Activated CD8-positive, alpha-beta memory T cell treated with anti-CD3 and anti-CD28 coated beads, Interleukin-2, amount 10 ng/mL, durations not matched to agents 7 days and 5 days (primary cell): Measurements from ENCODE around the gene ARHGEF16. TPM values are rescaled to one million over a fixed set of nuclear protein-coding genes. Genes with fewer than 3 reads are reported as not detected.
A peak's percentile ranks its signal among the peaks of the same experiment; 100 is the strongest.

Experiments
- ATAC-seq: fragments of 150-1000 bp; cut with Tn5 transposase; one replicate; pipeline ENCODE4 v1.10.0; 2021; ENCODE audit warnings: moderate library complexity
- CTCF ChIA-PET: fragments of 350-600 bp; sonication (Branson Sonifier 250); formaldehyde crosslinking; loops from one replicate; lab custom pipeline; 2021; ENCODE audit warnings: antibody characterized with exemption; lab: Charles Lee
- DNase-seq: peaks from one replicate; pipeline ENCODE4 v3.0.0-alpha.2; 2020
- H3K27ac Mint-ChIP-seq: one replicate; pipeline ENCODE4 v1.8.0; 2021; ENCODE audit warnings: mild to moderate bottlenecking, mixed read lengths
- H3K27me3 Mint-ChIP-seq: one replicate; pipeline ENCODE4 v1.8.0; 2021; ENCODE audit warnings: mixed read lengths
- H3K36me3 Mint-ChIP-seq: one replicate; pipeline ENCODE4 v1.8.0; 2021; ENCODE audit warnings: mild to moderate bottlenecking, mixed read lengths
- H3K4me1 Mint-ChIP-seq: one replicate; pipeline ENCODE4 v1.8.0; 2021; ENCODE audit warnings: mixed read lengths
- H3K4me3 Mint-ChIP-seq: one replicate; pipeline ENCODE4 v1.8.0; 2021; ENCODE audit warnings: mild to moderate bottlenecking, moderate library complexity, mixed read lengths
- H3K9me3 Mint-ChIP-seq: one replicate; pipeline ENCODE4 v1.8.0; 2022; ENCODE audit warnings: low read depth, mixed read lengths
- total RNA-seq, 2 experiments: library from RNA; stranded (reverse); gene quantifications; one replicate each; pipeline ENCODE4 v1.2.3, GENCODE V29; 2021

Gene ARHGEF16
- total RNA-seq, 2 experiments from 2014 or later, result not detected

GRCh38 chr1:3483380-3483779 lies 28.9 kb downstream of the ARHGEF16 start:
- Mint-ChIP-seq H3K36me3 (no peaks in the 10 kb centered on the region), H3K9me3 (no peaks in the 10 kb centered on the region), H3K4me1 (no peaks in the 10 kb centered on the region), H3K4me3 (no peak overlapping the region), H3K27me3 (no peaks in the 10 kb centered on the region), H3K27ac (no peak overlapping the region)
- CTCF ChIA-PET, result interaction anchor here (1.3 to 3.6 kb wide), 2 partner anchors 28 to 30 kb away, joined by 3 to 19 read pairs; no protein-coding TSS in a partner anchor
- ATAC-seq, result no peak
- no peak for DNase-seq

- DNase-seq (peak; percentile 52), ATAC-seq (peak; percentile 41)
- Mint-ChIP-seq H3K27ac (no peak overlapping the region), H3K27me3 (no peaks in the 10 kb centered on the region), H3K36me3 (no peaks in the 10 kb centered on the region), H3K4me3 (no peak overlapping the region), H3K4me1 (no peaks in the 10 kb centered on the region), H3K9me3 (peaks cover 4% of the 10 kb centered on the region)
- CTCF ChIA-PET, result interaction anchor here (1.3 to 3.1 kb wide), 3 partner anchors 29 to 135 kb away, joined by 3 to 19 read pairs (median 9); no protein-coding TSS in a partner anchor
Measured at GRCh38 chr1:3483801-3484444, 29.5 kb downstream of the ARHGEF16 start.

GRCh38 chr1:3485016-3485415 lies 30.6 kb downstream of the ARHGEF16 start:
- no peak overlapping the region for H3K27ac Mint-ChIP-seq
- DNase-seq (no peak), ATAC-seq (no peak)
- no peaks in the 10 kb centered on the region for H3K4me1 Mint-ChIP-seq
- H3K27me3 Mint-ChIP-seq, result no peaks in the 10 kb centered on the region
- no peak overlapping the region for H3K4me3 Mint-ChIP-seq
- H3K9me3 Mint-ChIP-seq, result peaks cover 6% of the 10 kb centered on the region
- CTCF ChIA-PET, result interaction anchor here (1.1 to 3.1 kb wide), 3 partner anchors 32 to 134 kb away, joined by 3 to 19 read pairs (median 9); no protein-coding TSS in a partner anchor
- H3K36me3 Mint-ChIP-seq, result no peaks in the 10 kb centered on the region

GRCh38 chr1:3488432-3488831 lies 34.0 kb downstream of the ARHGEF16 start:
- Mint-ChIP-seq H3K9me3 (peaks cover 6% of the 10 kb centered on the region), H3K27me3 (no peaks in the 10 kb centered on the region), H3K36me3 (no peaks in the 10 kb centered on the region), H3K4me1 (peaks cover 2% of the 10 kb centered on the region), H3K4me3 (no peak overlapping the region), H3K27ac (no peak overlapping the region)
- ATAC-seq (no peak), DNase-seq (no peak)
- CTCF ChIA-PET, result interaction anchor here (4.7 kb wide), 1 partner anchor 132 kb away, joined by 53 read pairs; no protein-coding TSS in a partner anchor

DNA sequence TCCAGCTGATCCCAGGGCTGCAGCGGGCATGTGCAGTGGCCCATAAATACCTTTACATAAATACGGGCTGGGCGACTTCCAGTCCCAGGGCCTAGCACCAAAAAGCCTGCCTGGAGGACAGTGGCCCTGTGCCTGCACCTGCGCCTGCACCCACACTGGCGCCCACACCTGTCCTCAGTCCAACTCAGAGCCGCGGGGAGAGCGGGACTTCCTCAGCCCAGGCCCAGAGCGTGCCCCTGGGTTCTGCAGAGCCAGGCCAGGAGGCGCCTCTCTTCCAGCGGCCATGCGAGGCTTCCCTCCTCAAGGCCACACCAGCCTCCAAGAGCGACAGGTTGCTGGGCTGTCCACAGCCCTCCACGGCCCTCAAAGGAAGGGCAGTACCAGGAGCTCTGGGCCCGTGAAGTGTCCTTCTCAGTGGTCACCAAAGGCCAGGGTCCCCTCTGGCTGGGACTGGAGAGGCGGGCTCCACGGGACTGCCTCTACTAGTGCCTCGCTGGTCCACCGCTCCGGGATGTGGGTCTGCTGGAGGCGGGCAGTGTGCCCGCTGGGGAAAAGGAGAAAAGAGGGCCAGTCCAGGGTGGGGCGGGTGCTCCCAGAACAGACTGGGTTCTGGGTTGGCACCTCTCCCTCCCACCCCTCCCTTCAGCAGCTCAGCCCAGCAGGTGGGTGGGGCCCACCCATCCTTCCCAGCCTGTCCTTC lies 35.7 kb downstream of the ARHGEF16 start:
- Mint-ChIP-seq H3K27me3 (no peaks in the 10 kb centered on the region), H3K36me3 (no peaks in the 10 kb centered on the region), H3K4me1 (peaks cover 2% of the 10 kb centered on the region), H3K9me3 (peaks cover 6% of the 10 kb centered on the region), H3K4me3 (no peak overlapping the region), H3K27ac (no peak overlapping the region)
- CTCF ChIA-PET, result interaction anchor here (0.7 to 4.7 kb wide), 10 partner anchors 9 to 165 kb away, joined by 3 to 53 read pairs (median 4); partner anchors contain the start of gene TPRG1L
- ATAC-seq, result no peak
- DNase-seq, result no peak

DNA sequence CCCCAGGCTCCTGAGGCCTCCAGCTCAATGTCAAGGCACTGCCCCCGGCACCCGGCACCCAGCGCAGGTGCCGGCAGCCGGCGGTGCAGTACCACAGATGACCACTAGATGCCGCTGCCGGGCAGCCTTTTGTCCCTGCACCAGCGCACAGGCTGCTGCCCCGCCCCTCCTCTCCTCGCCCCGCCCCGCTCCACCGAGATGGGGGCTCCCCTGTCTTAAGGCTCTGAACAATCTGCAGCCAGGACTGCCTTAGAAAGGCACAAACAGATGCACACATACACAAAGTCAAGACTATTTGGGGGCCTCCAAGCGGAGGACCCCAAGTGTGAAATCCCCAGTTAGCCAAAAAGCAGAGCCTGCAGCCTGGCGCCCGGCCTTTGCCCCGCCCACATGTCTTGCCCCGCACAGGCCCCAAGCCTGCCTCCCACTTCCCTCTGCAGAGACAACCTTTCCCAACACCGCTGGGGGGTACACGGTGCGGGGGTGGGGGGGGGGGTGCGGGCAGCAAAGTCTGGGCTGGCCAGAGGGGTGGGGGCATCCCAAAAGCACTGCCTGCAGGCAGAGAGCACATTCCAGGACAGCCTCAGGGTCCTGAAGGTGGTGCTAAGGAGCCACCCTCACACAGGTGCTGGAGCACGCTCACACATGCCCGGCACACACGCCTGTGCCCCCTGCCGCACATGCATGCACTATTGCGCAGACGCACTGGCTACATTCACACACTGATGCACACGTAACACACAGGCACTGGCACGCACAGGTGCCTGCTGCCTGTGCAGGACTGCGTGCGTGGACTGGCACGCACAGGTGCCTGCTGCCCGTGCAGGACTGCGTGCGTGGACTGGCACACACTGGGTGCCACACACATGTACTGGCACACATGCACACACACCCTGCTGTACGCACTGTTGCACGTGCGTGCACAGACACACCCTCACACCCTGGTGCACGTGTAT lies 37.1 kb downstream of the ARHGEF16 start:
- no peak overlapping the region for H3K4me3 Mint-ChIP-seq

GRCh38 chr1:3492545-3493246 lies 38.2 kb downstream of the ARHGEF16 start:
- no peak for DNase-seq
- peaks cover 6% of the 10 kb centered on the region for H3K9me3 Mint-ChIP-seq
- no peaks in the 10 kb centered on the region for H3K36me3 Mint-ChIP-seq
- H3K27ac Mint-ChIP-seq, result no peak overlapping the region
- H3K4me3 Mint-ChIP-seq, result no peak overlapping the region
- H3K4me1 Mint-ChIP-seq, result peaks cover 2% of the 10 kb centered on the region
- no peak for ATAC-seq
- CTCF ChIA-PET, result interaction anchor here (1.1 to 2.0 kb wide), 5 partner anchors 39 to 129 kb away, joined by 3 to 6 read pairs (median 3); no protein-coding TSS in a partner anchor
- H3K27me3 Mint-ChIP-seq, result no peaks in the 10 kb centered on the region

More for the DNA sequence above, 37.1 kb downstream of the ARHGEF16 start:
- Mint-ChIP-seq H3K27me3 (no peaks in the 10 kb centered on the region), H3K4me1 (peaks cover 2% of the 10 kb centered on the region), H3K27ac (no peak overlapping the region), H3K36me3 (no peaks in the 10 kb centered on the region), H3K9me3 (peaks cover 6% of the 10 kb centered on the region)
- DNase-seq (peak; percentile 82), ATAC-seq (peak; percentile 87)
- CTCF ChIA-PET, result interaction anchor here (0.6 to 4.7 kb wide), 18 partner anchors 11 to 164 kb away, joined by 3 to 53 read pairs (median 5); partner anchors contain the start of gene TPRG1L

- Mint-ChIP-seq H3K9me3 (no peaks in the 10 kb centered on the region), H3K27ac (no peak overlapping the region), H3K36me3 (no peaks in the 10 kb centered on the region), H3K4me1 (peaks cover 2% of the 10 kb centered on the region), H3K27me3 (no peaks in the 10 kb centered on the region), H3K4me3 (no peak overlapping the region)
- CTCF ChIA-PET, result no interaction called here
- ATAC-seq (no peak), DNase-seq (no peak)
Measured at GRCh38 chr1:3494321-3495308, 40.1 kb downstream of the ARHGEF16 start.

GRCh38 chr1:3495776-3496745 lies 41.6 kb downstream of the ARHGEF16 start:
- Mint-ChIP-seq H3K9me3 (no peaks in the 10 kb centered on the region), H3K4me1 (peaks cover 2% of the 10 kb centered on the region), H3K36me3 (no peaks in the 10 kb centered on the region), H3K27ac (no peak overlapping the region), H3K27me3 (no peaks in the 10 kb centered on the region), H3K4me3 (no peak overlapping the region)
- DNase-seq (no peak), ATAC-seq (no peak)
- CTCF ChIA-PET, result no interaction called here

DNA sequence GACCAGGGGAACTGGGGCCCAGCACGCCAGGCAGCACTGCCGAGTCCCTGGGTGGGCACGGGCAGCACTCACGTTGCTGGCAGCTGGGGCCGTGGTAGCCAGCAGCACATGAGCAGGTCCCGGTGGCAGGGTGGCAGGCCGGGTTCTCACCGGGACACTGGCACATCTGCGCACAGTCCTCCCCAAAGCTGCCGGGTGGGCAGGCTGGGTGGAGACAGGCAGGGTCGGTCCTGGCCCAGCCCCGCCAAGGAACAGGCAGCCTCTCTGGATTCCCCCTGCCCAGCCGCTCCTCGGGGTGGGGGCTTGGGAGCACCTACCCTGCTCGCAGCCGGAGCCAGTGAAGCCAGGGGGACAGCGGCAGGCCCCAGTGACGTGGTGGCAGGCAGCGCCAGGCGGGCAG lies 42.5 kb downstream of the ARHGEF16 start:
- DNase-seq (no peak), ATAC-seq (no peak)
- Mint-ChIP-seq H3K27ac (no peak overlapping the region), H3K4me3 (no peak overlapping the region), H3K4me1 (no peaks in the 10 kb centered on the region), H3K36me3 (no peaks in the 10 kb centered on the region), H3K27me3 (no peaks in the 10 kb centered on the region), H3K9me3 (no peaks in the 10 kb centered on the region)
- CTCF ChIA-PET, result no interaction called here

- ATAC-seq, result no peak
- Mint-ChIP-seq H3K4me1 (no peaks in the 10 kb centered on the region), H3K9me3 (no peaks in the 10 kb centered on the region), H3K27me3 (no peaks in the 10 kb centered on the region), H3K4me3 (no peak overlapping the region), H3K27ac (no peak overlapping the region), H3K36me3 (no peaks in the 10 kb centered on the region)
- no peak for DNase-seq
- CTCF ChIA-PET, result no interaction called here
Measured at GRCh38 chr1:3497521-3497920, 43.1 kb downstream of the ARHGEF16 start.
